Lower leg skin (tissue), 4 donors: ENCODE measurements around the gene MYMX. TPM values are rescaled to one million over a fixed set of nuclear protein-coding genes. Genes with fewer than 3 reads are reported as not detected.

Experiments
- DNase-seq, 2 donors: peaks; one replicate each; pipeline ENCODE4 v3.0.0-alpha.2; 2019; ENCODE audit warnings: low spot score in 2 of 2
- H3K4me3 ChIP-seq: fragments of 200-600 bp; sonication (generic); 2 replicates; pipeline ENCODE4 v1.5.1; 2017; ENCODE audit warnings: mild to moderate bottlenecking, low read depth; ENCODE audit not compliant: poor library complexity, severe bottlenecking
- CTCF ChIP-seq, 3 donors: fragments of 450-650 bp; IDR thresholded peaks; one replicate each; pipeline ENCODE4 v1.5.1; 2016; ENCODE audit warnings: antibody characterized with exemption in 3 of 3, mild to moderate bottlenecking in 3 of 3, moderate library complexity in 2 of 3
- POLR2A ChIP-seq, 2 donors: fragments of 450-650 bp; IDR thresholded peaks; one replicate each; pipeline ENCODE4 v1.6.1; 2016 to 2017; ENCODE audit warnings: antibody characterized with exemption in 2 of 2, mild to moderate bottlenecking in 1 of 2, moderate library complexity in 1 of 2
- WGBS, 2 donors: methylation state at CpG; one replicate each; pipeline ENCODE4 v1.1.5; 2018; 5-methylcytosine and 5-hydroxymethylcytosine counted together
- intact Hi-C: fragments of 100-400 bp; cut with DNase I; formaldehyde crosslinking; loops from one replicate; pipeline ENCODE4 v1.15.0; 2023; ENCODE audit warnings: low total_unique reads
- microRNA counts, 2 donors: library from miRNA; unstranded; fragments of <30 nt; microRNA quantifications; one replicate each; lab custom pipeline; 2016
- total RNA-seq, 4 donors: library from RNA; depleted of rRNA; stranded (reverse); fragments of >200 nt; gene quantifications; one replicate each; pipeline ENCODE4 v1.1.0, GENCODE V29; 2016

Gene MYMX
- total RNA-seq, 4 donors from 2014 or later = 0.69 TPM; not detected in 3

DNA sequence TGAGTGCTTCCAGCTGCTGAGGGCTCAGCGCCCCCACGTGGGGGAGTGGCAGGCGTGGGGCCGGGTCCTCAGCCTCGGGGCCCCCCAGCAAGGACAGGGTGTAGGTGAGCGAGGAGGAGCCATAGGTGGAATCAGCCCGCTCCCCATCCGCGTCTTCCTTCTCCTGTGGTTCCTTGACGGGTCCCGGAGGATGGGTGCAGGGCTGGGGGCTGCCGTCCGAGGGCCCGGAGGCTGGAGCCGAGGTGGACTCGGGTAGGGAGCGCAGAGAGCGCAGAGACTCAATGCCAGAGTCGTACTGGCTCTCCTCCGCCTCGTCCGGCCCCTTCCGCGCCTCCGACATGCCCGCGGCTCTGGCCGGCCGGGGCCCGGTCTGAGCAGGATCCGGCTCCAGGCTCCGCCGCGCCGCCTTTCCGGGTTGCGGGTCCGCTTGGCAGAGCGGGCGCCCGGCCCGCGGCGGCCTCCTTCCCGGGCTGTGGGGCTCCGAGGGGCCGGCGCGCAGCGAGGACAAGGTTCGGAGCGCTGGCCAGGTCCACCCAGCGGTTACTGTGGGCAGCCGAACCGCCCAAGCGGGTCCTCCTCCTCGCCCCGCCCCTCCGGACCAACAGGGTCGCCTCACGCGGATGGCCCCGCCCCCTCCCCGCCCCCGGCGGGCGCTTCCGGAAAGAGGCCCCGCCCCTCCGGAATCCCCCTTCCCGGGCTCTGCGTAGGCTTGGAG is 48.4 kb downstream of the MYMX start, which contains the start of gene NFKBIE:
NFKBIE (minus strand) TSS at position 545 of the 715 bp plus-strand sequence; CDS start at position 340, 205 bp downstream.
- peak within 1 kb of the TSS; percentile 57 for H3K4me3 ChIP-seq
- peak; percentile 92 to 98 for DNase-seq
- TF ChIP-seq POLR2A (IDR thresholded peaks at IDR 0.05) = peak in 1 of 2 donors; percentile 14
- no peak for TF ChIP-seq CTCF (IDR thresholded peaks at IDR 0.05)
- intact Hi-C loops = no loop called here
- 0 to 1% methylated on average over 33 to 44 of the region's 72 CpGs for WGBS, 2 donors

- 64 to 69% methylated on average over 17 of the region's 17 CpGs for WGBS, 2 donors
- intact Hi-C loops = no loop called here
- H3K4me3 ChIP-seq = no peak overlapping the region
- TF ChIP-seq CTCF (IDR thresholded peaks at IDR 0.05) (no peak), POLR2A (IDR thresholded peaks at IDR 0.05) (no peak)
- no peak for DNase-seq
Measured at GRCh38 chr6:44265722-44266233, 49.1 kb downstream of the MYMX start.

DNA sequence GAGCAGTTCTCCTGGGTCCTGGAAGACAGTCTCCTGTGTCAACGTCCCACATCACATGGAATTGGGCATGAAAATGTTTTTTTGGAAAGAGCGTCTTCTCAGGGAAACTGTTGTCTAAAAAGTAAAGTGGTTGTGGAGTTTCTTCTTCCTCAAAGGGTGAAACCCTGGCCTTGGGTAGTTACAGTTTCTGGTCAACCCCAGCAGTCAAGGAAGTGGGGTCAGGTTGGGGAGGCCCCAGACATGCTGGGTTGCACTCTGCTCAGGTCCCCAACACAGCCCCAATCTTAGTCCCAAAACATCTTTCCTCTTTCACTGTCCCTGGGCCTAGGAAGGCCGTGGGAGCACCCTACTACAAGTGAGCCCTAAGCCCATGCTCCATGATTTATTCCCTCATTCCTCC is 49.6 kb downstream of the MYMX start:
- no peak for TF ChIP-seq POLR2A (IDR thresholded peaks at IDR 0.05)
- TF ChIP-seq CTCF (IDR thresholded peaks at IDR 0.05) = no peak
- WGBS, 2 donors = 77 to 81% methylated on average over 3 of the region's 3 CpGs
- no peak overlapping the region for H3K4me3 ChIP-seq
- intact Hi-C loops = no loop called here
- DNase-seq = no peak

GRCh38 chr6:44267252-44267651 is 50.5 kb downstream of the MYMX start:
- DNase-seq = no peak
- intact Hi-C loops = no loop called here
- no peak overlapping the region for H3K4me3 ChIP-seq
- TF ChIP-seq POLR2A (IDR thresholded peaks at IDR 0.05) (no peak), CTCF (IDR thresholded peaks at IDR 0.05) (no peak)
- 58 to 62% methylated on average over 10 of the region's 10 CpGs for WGBS, 2 donors

MicroRNA genes within 50 kb of the gene (microRNA counts, 767-probe panel; counts per million panel counts)
- microRNA hsa-miR-4647 (lab: Ali Mortazavi, UCI) = 0 to 358 counts per million in 2 donors

Other genes with a start within 250 kb of the MYMX start
- 10 to 100 TPM; 45.7 to 74.3 (median 52.0) TPM for gene MRPL14, start 89.5 kb upstream of the MYMX start, total RNA-seq
- gene TMEM63B, start 89.4 kb upstream of the MYMX start, total RNA-seq = 10 to 100 TPM; 73.4 to 91.2 (median 87.7) TPM
- gene CAPN11, start 58.1 kb upstream of the MYMX start, total RNA-seq = 1 to 10 TPM in 2 of 4 donors, under 1 TPM in 2; 0.72 to 1.1 (median 0.89) TPM
- 10 to 100 TPM; 54.6 to 86.4 (median 82.5) TPM for gene SLC29A1, start 6.7 kb downstream of the MYMX start, total RNA-seq
- 100 to 1,000 TPM; 505 to 604 (median 551) TPM for gene HSP90AB1, start 30.2 kb downstream of the MYMX start, total RNA-seq
- gene SLC35B2, start 40.6 kb downstream of the MYMX start, total RNA-seq = 10 to 100 TPM; 18.0 to 40.6 (median 32.6) TPM
- 10 to 100 TPM; 10.8 to 21.1 (median 17.3) TPM for gene NFKBIE, start 48.6 kb downstream of the MYMX start, total RNA-seq
- under 1 TPM in 2 of 4 donors, not detected in 2; 0.10 to 0.42 TPM for gene TMEM151B, start 53.5 kb downstream of the MYMX start, total RNA-seq
- 10 to 100 TPM in 3 of 4 donors, 1 to 10 TPM in 1; 5.9 to 15.7 (median 12.8) TPM for gene AARS2, start 96.4 kb downstream of the MYMX start, total RNA-seq
- under 1 TPM in 1 of 4 donors, not detected in 3; 0.23 TPM for gene SPATS1, start 125.7 kb downstream of the MYMX start, total RNA-seq
- gene CDC5L, start 170.8 kb downstream of the MYMX start, total RNA-seq = 10 to 100 TPM; 12.3 to 19.2 (median 13.9) TPM